NCI-H1105 treated with DMSO at 0.1 percent for 48 hours (cell line): ENCODE data around the gene CRTC3.
A peak's percentile ranks its signal among the peaks of the same experiment; 100 is the strongest.

Experiments used
- DNase-seq: peaks from one replicate; lab custom pipeline; 2025; lab: John Stamatoyannopoulos, UW

Gene CRTC3

GRCh38 chr15:90595763-90596155, 66.0 kb downstream of the CRTC3 start:
- DNase-seq = no peak

GRCh38 chr15:90596943-90597342, 67.2 kb downstream of the CRTC3 start:
- no peak for DNase-seq

- no peak for DNase-seq
Measured at GRCh38 chr15:90597577-90597976, 67.9 kb downstream of the CRTC3 start.

DNA sequence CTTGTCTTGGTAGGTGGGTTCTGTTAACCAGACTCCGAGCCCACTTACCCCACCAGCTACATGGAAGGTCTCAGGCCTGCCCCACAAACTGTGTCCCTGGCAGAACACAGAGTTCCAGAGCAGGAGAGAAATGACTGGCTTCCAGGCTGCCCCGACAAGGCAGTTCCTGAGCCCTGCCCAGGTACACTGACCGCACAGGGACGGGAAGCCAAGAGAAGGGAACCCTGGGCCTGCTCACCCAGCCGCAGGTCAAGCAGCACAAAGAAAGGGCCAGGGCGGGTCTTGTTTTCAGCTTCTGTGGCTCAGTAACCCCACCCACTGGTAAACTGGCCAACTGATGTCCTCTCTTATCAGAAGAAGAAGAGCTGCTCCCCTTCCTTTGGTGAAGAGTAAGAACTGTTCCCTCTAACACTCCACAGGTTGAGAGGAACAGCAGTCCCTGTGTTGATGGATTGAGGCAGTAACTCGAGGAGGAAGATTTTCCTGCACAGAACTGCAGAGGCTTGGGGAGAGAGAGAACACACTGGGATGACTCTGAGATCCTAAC, 68.4 kb downstream of the CRTC3 start:
- no peak for DNase-seq

DNA sequence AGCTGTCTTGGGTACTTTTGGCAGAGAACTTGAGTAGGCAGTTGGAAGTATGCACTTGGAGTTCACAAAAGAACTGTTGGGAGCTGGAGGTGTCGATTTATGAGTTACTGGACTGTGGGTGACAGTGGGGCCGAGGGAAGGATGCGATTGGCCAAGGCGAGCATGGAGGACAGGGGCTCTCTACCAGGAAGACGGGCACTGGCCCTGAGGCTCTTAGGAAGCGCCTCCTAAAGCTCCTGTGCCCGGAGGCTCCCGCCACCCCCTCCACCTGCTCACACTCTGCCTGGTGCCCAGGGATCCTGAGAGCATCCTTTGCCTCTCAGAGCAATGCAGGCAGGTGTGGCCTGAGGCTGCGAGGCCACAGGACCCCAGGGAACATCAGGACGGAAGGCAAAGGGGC, 69.0 kb downstream of the CRTC3 start:
- no peak for DNase-seq

DNA sequence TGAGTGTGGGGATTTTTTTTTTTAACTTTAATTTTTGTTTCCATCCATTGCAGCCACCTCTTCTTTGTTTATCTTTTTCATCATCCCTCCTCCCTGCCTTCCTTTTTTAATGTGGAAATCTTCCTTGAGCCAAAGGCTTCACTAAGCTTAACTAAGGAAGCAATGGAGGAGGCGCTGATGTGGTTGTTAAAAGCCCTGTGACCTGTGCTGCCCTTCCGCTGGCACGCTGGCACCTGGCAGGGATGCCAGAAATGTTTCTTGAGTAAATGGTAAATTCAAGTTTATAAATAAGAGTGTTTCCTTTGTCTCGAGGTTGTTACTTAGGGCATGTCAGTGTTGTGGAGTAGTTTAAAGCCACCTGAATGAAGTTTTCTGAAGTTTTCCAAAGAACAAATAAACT, 69.4 kb downstream of the CRTC3 start:
- DNase-seq = no peak

DNA sequence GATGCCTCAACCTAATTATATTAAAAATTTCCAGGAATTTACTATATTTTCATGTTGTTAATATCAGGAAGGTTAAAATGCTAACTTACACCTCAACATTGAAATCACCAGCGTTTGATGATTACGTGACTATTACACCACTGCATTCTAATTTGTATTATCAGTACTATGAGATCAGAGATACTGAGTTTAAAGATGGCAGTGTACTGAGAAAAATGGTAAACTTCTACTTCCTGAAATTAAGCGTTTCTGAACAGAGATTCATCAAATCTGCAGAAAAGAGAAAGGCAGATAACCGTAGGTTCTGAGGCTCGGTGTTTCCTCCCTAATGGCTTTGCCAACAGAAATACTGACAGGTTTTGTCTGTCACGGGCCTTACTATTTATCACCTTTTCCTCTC, 69.9 kb downstream of the CRTC3 start:
- DNase-seq = no peak

- no peak for DNase-seq
Measured at GRCh38 chr15:90600954-90601353, 71.2 kb downstream of the CRTC3 start.

DNA sequence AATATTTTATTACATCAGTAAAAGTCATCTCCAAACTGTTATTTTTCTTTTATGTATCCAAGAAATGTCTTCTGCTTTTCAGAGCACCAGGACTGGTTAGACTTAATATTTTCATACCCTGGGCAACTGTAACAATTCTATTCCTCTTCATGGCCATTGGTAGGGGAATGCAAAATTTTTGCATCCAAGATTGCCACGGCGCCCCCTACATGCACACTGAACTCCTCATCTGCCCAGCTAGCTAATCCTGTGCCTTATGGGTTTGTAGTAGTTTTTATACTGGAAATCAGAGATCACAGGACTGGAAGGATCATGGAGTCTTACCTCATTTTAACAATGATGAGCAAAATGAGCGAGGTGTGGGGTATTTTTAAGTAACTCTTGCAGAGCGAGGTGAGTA, 74.2 kb downstream of the CRTC3 start:
- DNase-seq = no peak

GRCh38 chr15:90606641-90607040, 76.9 kb downstream of the CRTC3 start:
- no peak for DNase-seq

- DNase-seq = no peak
Measured at GRCh38 chr15:90607361-90607760, 77.6 kb downstream of the CRTC3 start.

GRCh38 chr15:90609242-90610180, 79.8 kb downstream of the CRTC3 start:
- no peak for DNase-seq

DNA sequence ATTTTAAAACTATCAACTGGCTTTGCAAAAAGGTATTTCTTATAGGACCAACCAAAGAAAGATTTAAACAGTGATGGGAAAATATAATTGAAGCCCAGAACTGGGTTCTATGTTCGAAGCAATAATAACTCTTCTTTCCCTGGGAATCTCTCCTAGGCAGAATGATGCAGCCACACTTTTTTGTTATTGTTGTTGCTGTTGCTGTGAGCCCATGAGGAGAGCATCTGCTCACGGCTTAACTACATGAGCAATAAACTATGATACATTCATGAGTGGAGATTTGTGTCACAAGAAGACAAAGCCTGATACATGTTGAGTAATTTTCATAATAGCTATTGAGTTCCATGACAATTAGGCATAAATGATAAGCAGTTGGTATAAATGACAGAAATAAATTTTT, 80.5 kb downstream of the CRTC3 start:
- no peak for DNase-seq

DNA sequence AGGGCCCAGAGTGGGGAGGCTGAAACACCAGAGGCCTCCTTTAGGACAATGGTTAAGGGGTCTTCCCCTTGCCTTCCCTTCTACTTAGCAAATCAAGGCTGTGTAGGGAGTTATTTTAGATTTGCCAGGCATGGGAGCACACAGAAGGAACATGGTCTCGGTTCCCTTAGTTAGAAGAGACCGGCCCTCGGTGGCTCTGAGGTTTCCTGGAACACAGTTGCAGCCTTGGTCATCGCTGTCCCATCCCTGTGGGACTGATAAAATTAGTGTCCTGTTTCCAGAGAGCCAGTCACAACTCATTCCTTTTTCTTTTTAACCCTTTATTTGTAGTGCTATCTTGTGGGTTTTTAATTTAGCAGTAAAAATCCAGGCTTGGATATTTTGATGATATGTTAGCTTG, 81.4 kb downstream of the CRTC3 start:
- DNase-seq = no peak

DNA sequence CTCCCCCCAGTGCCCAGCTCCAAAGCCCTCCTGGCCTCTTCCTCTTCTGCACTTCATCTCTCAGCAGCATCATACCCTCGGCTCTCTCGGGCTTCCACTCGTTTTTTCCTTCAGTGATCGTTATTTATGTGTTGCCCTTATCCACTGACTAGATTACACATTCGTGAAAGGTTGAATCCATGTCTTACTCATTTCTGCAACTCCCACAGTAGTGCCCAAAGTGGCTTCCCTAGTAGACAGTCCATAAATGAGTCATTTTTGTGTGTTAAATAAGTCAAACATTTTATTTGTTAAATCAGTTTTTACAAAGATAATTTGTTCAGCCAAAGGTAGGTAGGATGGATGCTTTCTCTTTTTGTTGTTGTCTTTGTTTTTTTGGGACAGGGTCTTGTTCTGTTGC, 87.4 kb downstream of the CRTC3 start:
- DNase-seq = no peak

GRCh38 chr15:90617668-90618097, 88.0 kb downstream of the CRTC3 start:
- DNase-seq = no peak

DNA sequence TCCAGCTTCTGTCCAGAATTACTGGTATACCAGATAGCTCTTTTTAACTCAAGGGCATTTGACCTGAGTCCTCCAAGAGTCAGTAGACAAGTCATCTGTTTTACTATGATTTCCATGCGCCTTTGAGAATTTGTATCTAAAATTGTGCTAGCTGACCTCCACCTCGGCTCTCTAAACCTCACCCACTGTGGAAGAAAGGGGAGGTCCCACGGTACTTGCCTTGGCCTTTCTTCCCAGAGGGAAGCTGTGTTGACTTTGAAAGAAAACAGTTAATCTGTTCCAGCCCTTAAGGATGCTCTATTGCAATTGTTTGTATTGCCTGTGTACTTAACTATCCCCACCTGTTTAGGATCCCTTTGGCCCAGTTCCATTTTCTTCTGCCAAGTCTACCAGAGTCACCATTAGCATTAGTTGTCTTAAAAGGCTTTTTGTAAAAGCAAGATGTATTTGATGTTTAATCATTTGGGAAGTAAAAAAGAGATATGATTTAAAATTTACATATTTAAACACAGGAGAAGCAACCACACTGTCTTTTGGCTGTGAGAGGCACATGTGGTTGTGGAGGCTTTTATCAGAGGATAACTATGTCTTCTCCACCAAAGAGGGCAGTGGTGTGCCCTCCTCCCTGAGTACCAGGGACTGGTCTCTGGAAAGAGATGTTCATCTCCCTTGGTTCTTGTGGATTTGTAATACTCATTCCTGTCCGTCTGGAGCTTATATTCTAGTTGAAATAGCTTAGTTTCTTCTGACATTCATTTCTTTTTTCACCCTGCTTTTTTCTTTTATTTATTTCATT, 88.8 kb downstream of the CRTC3 start:
- DNase-seq = peak; percentile 39

DNA sequence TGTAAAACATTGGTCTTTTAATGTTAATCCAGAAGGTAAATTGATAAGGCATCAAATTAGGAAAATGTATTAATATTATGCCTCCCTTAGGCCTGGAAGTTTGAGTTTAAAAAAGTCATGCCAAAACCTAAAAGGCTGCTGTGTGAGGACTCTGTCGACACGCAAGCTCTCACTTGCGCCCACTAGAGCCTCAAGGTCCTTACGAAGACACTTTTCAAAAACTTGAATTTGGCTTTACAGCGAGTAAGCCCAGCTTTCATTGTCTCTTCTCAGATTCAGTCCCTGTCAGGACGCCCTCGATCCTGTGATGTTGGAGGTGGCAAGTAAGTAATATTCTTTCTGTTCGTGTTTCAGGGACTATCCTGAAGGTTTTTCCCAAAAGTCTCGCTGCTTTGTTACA, 89.7 kb downstream of the CRTC3 start:
- DNase-seq = no peak

DNA sequence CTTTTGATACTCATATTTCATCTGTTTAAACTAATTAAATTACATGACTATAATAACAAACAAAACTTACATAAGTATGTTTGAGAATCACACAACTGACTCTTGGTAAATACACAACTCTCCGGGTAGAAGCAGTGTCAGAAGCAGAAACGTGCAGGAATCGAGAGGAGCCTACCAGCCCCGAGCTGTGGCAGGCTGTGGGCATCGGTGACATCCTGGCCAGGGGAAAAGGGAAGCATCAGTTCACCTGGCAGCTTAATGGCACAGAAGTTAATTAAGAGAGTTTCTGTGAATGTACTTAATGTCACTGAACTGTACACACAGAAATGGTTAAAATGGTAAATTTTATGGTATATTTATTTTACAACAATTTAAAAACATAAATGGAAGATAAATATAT, 90.2 kb downstream of the CRTC3 start:
- DNase-seq = no peak

DNA sequence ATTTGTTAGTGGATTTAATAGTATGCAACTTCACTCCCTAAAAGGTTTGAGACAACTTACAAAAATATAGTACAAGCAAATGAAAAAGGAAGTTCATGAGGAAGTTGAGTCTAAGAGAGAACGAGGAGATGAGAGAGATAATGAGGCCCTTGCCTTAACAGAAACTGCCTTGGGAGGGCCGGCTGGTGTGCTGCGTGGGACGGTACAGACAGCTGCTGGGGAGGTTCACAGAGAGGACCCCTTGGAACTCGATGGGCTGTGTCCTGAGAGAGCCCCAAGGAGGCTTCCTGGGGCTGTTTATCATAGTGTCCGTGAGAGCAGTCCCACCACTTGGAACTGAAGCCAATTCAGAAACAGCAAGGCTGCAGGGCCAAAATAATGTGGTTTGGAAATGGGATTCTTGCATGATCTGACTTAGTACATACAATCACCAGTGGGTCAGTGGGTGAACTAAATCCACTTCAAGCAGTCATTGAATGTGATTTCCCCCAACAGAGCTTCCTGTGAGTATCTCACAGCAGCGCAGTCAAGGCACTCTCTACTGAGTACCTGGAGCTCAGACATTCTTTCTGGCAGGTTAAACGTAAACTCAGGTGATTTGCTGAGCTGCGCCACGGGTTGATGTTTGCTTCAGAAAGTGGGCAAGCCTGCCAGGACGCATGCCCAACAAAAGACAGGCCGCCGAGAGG, 90.8 kb downstream of the CRTC3 start:
- DNase-seq = no peak

DNA sequence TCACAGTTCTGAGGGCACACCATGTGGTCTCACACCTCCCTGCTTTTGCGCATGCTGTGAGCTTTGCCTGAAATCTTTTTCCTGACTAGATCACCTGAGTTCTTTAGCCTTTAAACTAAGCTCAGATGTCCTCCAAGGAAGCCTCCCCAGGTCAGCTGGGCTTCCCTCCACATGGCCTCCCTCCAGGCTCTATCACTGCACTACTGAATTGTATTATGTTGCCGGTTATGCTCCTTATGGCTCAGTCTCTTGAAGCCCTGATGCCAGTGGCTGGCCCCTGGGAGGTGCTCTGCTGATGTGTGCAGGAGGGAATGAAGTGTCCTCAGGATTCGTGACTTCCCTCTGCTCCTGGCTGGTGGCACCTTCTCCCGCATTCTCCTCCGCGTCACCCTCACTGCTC, 94.1 kb downstream of the CRTC3 start:
- DNase-seq = no peak

GRCh38 chr15:90624278-90624981, 94.7 kb downstream of the CRTC3 start:
- no peak for DNase-seq
